Activated T-cell treated with anti-CD3 and anti-CD28 coated beads for 4 hours (primary cell): ENCODE results near the gene UNC45A.
"Not testable (repeated sequence)": the region's sequence is repeated elsewhere in the genome, so short reads cannot be mapped to it uniquely, and the experiment has no call there.

Experiments
- DNase-seq: peaks from one replicate; pipeline ENCODE4 v3.0.0-alpha.2; 2020

UNC45A gene

DNA sequence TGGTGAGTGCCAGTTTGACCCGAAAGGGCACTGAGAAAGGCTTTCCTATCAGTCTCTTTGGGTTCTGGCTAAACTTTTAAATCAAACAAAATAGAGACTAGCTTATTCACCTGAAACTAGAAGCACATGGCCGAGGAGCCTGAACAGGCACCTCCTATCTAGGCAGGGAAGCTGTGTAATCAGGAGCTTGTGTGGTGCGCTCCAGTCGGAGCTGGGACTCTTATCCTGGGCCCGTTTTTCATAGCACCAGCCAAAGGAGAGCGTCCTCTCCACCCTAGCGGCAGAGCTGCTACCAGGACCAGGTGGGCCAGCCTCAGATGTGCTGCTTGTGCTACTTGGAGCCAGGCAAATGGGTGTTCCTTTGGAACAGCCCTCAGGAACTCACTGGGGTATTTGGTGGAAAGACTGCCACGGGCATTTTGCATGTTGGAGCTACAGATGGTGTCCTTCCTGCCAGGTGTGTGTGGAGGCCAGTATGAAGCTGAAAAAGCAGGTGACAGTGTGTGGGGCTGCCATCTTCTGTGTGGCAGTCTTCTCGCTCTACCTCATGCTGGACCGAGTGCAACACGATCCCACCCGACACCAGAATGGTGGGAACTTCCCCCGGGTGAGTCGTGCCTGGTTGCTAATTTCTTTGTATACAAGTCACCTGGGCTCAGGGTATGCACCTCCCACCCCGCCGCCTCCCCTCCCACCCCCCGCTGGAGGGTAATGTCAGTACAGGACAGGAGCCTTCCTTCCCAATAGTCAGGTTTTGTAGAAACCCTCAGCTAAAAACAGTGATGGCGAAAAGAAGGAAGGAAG is 31.1 kb upstream of the UNC45A start:
- no peak for DNase-seq

DNA sequence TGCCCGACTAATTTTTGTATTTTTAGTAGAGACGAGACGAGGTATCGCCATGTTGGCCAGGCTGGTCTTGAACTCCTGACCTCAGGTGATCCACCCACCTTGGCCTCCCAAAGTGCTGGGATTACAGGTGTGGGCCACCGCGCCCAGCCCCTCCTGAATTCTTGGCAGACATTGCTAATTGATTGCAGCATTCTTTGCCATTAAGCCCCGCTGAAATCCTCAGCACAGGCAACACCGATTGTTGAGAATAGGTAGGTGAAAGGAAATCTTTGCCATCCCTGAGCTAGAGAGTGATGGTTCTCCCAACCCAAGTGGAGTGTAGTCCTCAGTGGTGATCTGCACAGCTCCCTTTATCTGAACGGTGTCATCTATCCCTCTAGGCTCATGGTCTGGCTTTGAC is 30.3 kb upstream of the UNC45A start:
- DNase-seq = no peak

DNA sequence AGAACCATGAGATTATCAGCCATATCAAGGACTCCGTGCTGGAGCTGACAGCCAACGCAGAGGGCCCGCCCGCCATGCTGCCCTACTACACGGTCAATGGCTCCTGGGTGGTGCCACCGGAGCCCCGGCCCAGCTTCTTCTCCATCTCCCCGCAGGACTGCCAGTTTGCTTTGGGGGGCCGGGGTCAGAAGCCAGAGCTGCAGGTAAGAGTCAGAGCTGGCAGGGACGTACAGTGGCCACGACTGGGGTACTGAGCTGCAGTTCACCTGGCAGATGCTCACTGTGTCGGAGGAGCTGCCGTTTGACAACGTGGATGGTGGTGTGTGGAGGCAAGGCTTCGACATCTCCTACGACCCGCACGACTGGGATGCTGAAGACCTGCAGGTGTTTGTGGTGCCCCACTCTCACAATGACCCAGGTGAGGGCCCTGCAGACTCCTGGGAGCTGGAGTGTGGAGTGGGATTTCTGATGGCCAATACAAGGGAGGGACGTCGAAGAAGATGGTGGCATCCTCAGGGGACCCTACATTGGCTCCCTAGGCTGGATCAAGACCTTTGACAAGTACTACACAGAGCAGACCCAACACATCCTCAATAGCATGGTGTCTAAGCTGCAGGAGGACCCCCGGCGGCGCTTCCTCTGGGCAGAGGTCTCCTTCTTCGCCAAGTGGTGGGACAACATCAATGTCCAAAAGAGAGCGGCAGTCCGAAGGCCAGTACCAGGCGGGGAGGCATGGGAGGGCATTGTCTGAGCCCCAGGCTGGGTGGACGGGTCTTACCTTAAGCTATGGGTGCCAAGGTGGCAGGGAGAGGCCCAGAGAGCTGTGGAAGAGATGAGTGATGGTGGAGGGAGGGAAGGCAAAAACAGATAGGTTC is 29.5 kb upstream of the UNC45A start:
- DNase-seq = no peak

DNA sequence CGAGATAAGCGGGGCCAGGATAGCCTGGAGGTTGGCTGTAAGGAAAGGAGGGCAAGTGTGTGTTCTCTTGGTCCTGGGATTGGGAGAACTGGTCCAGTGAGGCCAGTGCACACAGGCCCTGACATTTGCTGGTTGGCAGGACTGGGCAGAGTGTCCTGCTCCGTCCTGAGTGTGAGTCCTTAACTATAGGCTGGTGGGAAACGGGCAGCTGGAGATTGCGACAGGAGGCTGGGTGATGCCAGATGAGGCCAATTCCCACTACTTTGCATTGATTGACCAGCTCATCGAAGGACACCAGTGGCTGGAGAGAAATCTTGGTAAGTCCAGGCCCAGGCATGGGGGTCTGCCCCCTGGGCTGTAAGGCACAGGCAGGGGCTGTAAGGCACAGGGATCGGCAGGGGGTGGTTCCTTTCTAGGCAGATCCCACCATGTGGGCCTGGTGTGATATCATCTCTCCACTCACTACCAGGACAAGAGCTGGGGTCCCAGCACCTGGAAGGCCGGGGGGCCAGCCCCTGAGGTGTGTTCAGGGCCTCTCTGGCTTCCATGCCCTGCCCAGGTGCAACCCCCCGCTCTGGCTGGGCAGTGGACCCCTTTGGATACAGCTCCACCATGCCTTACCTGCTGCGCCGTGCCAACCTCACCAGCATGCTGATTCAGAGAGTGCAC is 28.8 kb upstream of the UNC45A start:
- no peak for DNase-seq

DNA sequence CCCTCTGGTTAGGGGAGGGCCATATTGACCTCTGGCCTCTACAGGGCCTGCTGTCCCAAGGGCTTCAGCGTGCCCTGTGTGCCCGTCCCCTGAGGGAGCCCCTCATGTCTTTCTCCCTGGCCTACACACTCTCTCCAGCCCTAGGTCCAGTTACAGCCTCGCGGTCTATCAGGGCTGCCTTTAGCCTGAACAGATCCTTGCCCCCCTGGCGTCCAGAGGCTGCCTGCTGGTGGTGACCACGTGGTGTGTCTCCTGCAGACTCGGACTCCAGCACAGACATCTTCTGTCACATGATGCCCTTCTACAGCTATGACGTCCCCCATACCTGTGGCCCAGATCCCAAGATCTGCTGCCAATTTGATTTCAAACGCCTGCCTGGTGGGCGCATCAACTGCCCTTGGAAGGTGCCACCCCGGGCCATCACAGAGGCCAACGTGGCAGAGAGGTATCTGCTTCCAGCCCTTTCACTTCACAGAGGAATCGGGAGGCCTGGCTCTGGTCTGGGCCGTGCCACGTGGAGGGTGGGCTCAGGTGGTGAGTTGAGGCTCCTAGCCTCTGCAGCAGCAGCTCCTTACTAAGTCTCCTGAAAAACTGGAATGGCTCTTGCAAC is 27.9 kb upstream of the UNC45A start:
- DNase-seq = no peak

DNA sequence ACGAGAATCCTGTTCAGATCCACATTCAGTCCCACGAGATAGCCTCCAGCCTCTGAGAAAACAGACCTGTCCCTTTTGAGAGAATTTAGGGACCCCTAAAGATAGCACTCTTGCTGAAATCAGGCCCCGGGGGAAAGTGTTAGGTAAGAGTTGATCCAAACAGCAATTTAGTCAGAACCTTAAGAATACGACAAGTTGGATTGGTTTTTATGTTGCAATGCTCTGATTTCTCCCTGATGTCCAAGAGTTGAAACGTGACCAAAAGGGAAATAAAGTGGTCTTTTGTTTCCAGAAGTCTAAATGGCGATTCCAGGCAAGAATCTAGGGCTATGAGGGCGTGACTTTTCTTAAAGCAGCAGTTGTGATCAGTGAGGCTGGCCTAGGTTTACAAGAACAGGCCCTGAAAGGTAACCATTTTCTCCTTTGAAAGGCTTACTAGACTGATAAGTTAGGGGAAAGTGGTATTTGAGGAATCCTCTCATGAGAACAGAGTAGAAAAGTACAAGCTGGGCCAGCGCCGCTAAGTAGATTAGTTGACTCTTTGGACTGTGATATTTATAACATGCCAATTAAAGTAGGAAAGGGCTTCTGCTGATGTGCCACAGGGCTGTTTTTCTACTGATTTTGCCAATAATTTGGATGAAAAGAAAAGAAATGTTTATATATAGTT is 27.1 kb upstream of the UNC45A start:
- no peak for DNase-seq

DNA sequence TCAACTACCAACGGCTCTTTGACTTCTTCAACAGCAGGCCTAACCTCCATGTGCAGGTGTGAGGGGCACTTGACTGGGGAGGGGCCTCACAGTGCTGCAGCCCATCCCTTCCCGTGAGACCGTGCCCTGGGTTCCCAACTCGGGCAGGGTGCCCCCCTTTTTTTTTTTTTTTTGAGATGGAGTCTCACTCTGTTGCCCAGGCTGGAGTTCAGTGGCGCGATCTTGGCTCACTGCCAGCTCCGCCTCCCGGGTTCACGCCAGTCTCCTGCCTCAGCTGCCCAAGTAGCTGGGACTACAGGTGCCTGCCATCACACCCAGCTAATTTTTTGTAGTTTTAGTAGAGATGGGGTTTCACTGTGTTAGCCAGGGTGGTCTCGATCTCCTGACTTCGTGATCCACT is 25.6 kb upstream of the UNC45A start:
- not testable (repeated sequence) for DNase-seq

DNA sequence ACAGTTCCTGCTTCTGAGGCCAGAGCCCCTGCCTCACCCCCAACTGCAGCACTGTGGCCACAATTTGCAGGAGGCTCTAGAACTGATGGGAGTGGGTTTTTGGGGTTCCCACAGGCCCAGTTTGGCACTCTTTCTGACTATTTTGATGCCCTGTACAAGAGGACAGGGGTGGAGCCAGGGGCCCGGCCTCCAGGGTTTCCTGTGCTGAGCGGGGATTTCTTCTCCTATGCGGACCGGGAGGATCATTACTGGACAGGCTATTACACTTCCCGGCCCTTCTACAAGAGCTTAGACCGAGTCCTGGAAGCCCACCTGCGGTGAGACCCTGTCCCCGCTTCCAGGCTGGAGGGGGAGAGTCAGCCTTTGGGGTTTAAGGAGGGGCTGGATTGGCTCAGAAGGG is 25.1 kb upstream of the UNC45A start:
- no peak for DNase-seq

DNA sequence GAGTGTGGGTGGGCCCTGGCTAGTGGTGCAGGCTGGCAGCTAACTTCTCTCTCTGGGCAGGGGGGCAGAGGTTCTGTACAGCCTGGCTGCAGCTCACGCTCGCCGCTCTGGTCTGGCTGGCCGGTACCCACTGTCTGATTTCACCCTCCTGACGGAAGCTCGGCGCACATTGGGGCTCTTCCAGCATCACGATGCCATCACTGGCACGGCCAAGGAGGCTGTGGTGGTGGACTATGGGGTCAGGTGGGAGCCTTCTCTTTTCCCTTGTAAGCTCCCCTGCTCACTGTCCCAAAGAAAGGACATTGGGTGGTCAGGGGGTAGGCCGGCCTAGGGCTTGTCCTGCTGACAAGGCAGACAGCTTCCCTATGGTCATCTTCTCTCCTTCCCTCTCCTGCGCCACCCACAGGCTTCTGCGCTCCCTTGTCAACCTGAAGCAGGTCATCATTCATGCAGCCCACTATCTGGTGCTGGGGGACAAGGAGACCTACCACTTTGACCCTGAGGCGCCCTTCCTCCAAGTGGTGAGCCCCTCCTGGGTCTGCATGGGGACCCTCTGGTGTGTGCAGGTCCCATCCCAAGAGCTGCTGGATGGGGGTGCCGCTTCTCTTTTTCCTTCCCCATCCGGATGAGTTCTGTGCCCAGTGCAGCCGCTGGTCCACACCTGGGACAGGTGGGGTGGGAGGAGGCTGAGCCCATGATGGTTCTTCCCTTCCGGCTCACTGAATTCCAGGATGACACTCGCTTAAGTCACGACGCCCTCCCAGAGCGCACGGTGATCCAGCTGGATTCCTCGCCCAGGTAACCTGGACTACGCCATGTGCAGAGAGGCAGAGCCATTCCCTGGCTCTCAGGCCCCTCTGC is 24.4 kb upstream of the UNC45A start:
- DNase-seq = no peak

DNA sequence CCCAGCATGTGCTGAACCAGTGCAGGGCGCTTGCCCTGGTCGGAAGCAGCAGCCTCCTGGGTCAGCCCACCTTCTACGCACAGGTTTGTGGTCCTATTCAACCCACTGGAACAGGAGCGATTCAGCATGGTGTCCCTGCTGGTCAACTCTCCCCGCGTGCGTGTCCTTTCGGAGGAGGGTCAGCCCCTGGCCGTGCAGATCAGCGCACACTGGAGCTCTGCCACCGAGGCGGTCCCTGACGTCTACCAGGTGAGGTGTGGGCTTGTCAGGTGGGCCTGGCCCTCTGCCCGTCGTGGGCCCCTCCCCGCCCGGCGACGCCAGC is 23.8 kb upstream of the UNC45A start:
- DNase-seq = no peak

DNA sequence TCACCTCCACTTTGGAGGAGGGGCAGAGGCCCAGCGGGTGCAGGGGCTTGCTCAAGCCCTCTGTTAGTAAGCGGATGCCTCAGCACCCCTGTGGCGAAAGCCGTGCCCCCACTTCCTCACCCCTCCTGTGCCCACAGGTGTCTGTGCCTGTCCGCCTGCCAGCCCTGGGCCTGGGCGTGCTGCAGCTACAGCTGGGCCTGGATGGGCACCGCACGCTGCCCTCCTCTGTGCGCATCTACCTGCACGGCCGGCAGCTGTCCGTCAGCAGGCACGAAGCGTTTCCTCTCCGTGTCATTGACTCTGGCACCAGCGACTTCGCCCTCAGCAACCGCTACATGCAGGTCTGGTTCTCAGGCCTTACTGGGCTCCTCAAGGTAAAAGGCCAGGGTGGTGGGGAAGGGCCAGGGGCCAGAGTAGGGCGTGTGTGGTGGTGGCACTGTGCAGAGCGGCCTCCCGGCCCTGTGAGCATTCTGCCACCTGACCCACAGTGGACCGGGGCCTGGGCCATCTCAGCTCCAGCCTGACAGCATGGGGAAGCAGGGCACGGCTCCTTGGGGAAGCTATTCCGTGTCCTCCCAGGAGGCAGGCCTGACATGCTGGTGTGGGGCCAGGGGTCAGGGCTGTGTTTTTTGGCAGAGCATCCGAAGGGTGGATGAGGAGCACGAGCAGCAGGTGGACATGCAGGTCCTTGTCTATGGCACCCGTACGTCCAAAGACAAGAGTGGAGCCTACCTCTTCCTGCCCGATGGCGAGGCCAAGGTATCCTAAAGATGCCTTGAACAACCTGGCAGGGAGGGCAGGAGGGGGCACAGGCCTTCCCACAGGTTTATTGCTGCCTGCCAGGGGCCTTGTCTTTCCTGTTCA is 22.9 kb upstream of the UNC45A start:
- no peak for DNase-seq

DNA sequence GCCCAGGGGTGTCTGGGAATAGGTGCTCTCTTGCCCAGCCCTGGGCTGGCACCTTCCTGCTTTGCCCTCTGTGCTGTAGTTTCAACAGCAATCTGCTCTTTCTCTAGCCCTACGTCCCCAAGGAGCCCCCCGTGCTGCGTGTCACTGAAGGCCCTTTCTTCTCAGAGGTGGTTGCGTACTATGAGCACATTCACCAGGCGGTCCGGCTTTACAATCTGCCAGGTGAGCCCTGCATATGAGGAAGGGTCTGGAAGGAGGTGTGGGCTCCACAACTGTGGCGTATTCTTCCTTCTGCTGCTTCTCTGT is 22.4 kb upstream of the UNC45A start:
- no peak for DNase-seq

DNA sequence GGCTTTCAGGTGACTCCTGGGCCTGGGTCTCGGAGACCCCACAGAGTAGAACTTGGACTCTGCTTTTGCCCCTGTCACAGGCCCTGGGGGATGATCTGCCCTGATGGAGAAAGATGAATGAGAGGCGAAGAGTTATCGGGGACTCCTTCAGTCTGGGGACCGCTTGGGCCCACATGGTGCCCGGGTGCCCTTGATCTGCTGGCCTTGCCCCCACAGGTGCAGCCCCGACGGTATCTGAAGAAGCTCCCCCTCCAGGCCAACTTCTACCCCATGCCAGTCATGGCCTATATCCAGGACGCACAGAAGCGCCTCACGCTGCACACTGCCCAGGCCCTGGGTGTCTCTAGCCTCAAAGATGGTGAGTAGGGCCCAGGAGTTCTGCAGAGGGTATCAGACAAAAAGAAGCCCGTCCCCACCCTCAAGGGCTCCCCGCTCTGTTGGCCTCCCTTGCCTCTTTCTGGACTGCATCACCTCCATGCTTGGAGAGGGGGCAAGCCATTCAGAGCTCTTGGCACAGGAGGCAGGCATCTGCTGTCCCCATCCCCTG is 21.6 kb upstream of the UNC45A start:
- DNase-seq = no peak

DNA sequence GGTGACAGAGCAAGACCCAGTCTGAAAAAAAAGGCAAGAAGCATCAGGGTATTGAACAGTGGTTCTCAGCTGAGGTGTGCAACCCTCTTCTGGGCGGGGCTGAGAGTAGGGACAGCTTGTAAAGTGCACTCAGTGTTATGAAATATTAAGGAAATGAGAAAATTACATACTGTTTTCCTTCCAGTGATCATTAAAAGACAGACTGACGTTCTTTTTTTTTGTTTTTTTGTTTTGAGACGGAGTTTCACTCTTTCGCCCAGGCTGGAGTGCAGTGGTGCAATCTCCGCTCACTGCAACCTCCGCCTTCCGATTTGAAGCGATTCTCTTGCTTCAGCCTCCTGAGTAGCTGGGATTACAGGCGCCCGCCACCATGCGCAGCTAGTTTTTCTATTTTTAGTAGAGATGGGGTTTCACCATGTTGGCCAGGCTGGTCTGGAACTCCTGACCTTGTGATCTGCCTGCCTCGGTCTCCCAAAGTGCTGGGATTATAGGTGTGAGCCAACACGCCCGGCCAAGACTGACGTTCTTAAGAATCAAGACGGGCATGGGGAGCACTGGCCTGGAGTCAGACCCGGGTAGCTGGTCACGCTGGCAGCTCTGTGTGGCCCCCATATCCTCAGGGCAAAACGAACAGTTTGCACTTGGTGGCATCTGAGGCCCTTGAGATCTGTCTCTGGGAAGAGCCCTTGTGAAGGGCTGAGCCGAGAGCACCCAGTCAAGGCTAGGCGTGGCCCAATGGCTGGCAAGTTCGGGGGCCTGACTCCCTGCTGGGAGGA is 20.6 kb upstream of the UNC45A start:
- no peak for DNase-seq

DNA sequence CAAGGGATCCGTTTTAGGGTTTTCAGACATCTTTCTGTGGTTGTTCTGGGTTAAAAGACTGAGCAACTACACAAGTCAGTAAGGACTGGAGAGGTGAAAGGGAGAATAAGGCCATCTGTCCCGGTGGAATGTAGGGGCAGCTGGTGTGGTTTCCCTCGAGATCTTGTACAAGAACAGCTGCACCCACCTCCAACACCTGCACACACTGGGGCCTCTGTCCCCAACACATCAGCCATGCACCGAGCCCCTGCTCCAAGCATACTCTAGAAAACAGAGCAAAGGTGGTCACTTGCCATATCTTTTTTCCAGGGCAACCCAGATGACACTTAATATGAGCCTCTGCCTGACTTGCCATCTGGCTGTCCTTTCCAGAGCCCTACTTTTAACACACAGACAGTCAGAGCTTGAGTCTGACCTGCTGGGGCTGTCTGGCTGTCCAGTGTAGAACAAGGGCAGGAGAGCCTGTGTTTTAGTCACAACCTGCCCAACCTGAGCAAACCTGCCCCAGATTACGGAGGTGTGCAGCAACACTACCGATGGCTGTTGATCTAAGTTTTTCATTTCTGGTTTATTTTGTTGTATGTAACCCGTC is 19.8 kb upstream of the UNC45A start:
- no peak for DNase-seq

DNA sequence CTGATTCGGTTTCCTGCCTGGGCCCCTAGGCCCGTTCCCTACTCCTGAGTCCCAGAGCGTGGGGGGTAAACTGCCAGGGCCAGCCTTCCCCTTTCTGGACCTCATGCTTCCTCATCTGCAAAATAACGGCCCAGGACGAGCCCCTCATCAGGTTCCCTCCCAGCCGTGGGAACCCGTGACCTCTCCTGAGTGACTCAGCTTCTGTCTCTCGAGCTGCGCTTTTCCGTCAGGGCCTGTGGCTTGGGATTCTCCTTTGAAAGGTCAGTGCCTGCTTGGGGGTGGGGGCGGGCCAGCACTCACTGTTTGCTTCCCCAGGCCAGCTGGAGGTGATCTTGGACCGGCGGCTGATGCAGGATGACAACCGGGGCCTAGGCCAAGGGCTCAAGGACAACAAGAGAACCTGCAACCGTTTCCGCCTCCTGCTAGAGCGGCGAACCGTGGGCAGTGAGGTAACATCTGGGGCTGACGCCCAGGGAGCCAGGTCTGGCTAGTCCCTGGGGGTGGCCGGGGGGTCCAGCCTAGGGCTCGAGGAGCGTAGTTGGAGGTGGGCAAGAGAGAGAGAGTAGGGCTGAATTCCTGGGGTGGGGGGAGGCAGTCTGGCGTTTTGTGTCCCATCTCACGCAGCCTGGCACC is 19.2 kb upstream of the UNC45A start:
- no peak for DNase-seq

DNA sequence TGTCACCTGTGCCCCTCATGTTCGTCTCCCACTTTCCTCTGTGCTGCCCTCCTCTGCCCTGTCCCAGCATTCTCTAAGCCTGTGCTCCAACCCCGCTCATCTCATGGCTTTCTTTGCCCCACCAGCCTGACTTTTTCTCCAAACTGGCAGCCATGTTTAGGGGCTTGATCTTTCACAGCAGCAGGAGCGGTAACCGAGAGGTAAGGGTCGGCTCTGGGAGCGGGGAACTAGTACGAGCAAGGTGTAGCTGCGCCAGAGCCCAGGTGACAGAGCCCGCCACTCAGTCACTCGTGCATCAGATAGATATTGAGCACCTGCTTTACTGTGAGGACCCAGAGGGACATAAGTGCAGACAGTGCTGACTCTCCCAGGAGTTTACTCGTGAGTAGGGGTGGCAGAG is 18.6 kb upstream of the UNC45A start:
- no peak for DNase-seq

DNA sequence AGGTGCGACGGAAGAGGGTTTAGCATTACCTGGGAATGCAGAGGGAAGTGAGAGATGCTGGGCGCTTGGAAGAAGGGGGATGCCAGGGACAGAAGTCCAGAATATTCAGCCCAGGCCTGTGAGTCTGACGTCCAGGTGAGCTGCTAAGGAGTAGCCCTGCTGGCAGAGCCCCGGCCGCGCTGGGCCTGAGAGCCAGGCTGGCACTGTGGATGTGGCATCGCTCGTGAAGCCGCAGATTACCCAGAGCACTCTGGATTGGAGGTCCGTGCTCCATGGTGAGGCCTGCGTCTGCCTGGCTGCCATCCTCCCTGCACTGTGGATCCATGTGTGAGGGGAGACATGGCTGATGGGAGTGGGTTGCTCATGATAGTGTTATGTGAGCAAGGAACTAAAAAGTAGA is 17.5 kb upstream of the UNC45A start:
- DNase-seq = no peak
